A549 (cell line): Measurements from ENCODE around the gene ING5. TPM values are rescaled to one million over a fixed set of nuclear protein-coding genes. Genes with fewer than 3 reads are reported as not detected.
A peak's percentile ranks its signal among the peaks of the same experiment; 100 is the strongest.

Source experiments
- ATAC-seq, 2 experiments: fragments of 200-7000 bp in 1 of 2; fragments of >200 bp in 1 of 2; cut with Nextera tagmentation in 1 of 2; cut with Tn5 transposase in 1 of 2; 3 replicates each; pipeline versions ENCODE4 v1.8.0 to v1.9.1; 2018 to 2020; ENCODE audit warnings: mild to moderate bottlenecking in 1 of 2, moderate library complexity in 1 of 2
- CTCF ChIA-PET: fragments of 300-600 bp; sonication (Branson Sonifier 250); formaldehyde crosslinking; extraction: SDS; loops from one replicate; lab custom pipeline; 2021; ENCODE audit warnings: antibody characterized with exemption, inconsistent platforms; lab: Yijun Ruan, JAX
- POLR2A ChIA-PET: fragments of 350-600 bp; formaldehyde crosslinking; extraction: SDS; loops from one replicate; lab custom pipeline; 2021; ENCODE audit warnings: antibody characterized with exemption, inconsistent platforms; lab: Yijun Ruan, JAX
- DNase-seq, 2 experiments: peaks; one replicate each; pipeline versions ENCODE4 v3.0.0 to v3.0.0-alpha.2; 2011 to 2016; ENCODE audit warnings: low read depth in 1 of 2, low spot score in 1 of 2
- FAIRE-seq: peaks from 2 replicates; lab custom pipeline; 2011; peaks lifted over from hg19 to GRCh38; lab: Jason Lieb, UNC
- H3K27ac ChIP-seq, 2 experiments: fragments of >200 bp; sonication (Bioruptor Twin); formaldehyde crosslinking; 3 replicates each; pipeline ENCODE4 v1.5.1; 2016 to 2017
- H3K4me1 ChIP-seq: fragments of >200 bp; sonication (Bioruptor Twin); formaldehyde crosslinking; 3 replicates; pipeline ENCODE4 v1.6.1; 2016
- H3K4me2 ChIP-seq: fragments of >200 bp; sonication (Bioruptor Twin); formaldehyde crosslinking; 3 replicates; pipeline ENCODE4 v1.6.1; 2016
- H3K4me3 ChIP-seq: fragments of >200 bp; sonication (Bioruptor Twin); formaldehyde crosslinking; 3 replicates; pipeline ENCODE4 v1.5.1; 2016
- H3K9me3 ChIP-seq: fragments of >200 bp; sonication (Bioruptor Twin); formaldehyde crosslinking; 3 replicates; pipeline ENCODE4 v1.6.1; 2016
- BHLHE40 ChIP-seq: IDR thresholded peaks from 2 replicates; pipeline ENCODE4 v1.6.1; 2012; ENCODE audit warnings: low read depth, low read length, inconsistent platforms
- ELK1 ChIP-seq: fragments of 150-350 bp; IDR thresholded peaks from 2 replicates; pipeline ENCODE4 v1.6.1; 2014; ENCODE audit warnings: low read depth, mild to moderate bottlenecking, low read length
- FOSL2 ChIP-seq, 2 experiments: fragments of 450-650 bp in 1 of 2; fragments of >200 bp in 1 of 2; sonication (Bioruptor Twin) in 1 of 2; formaldehyde crosslinking; IDR thresholded peaks; 2 replicates each; pipeline versions ENCODE4 v1.5.0 to v1.6.1; 2016 to 2020; ENCODE audit warnings: mild to moderate bottlenecking in 1 of 2, moderate library complexity in 1 of 2
- HES2 ChIP-seq: fragments of >200 bp; sonication (Bioruptor Twin); formaldehyde crosslinking; IDR thresholded peaks from 2 replicates; pipeline ENCODE4 v1.6.1; 2016
- HOXB5 ChIP-seq: fragments of 250-450 bp; sonication (Bioruptor Pico); IDR thresholded peaks from 2 replicates; pipeline ENCODE4 v1.5.0; 2020; ENCODE audit warnings: mild to moderate bottlenecking, moderate library complexity
- MAFK ChIP-seq: fragments of 450-650 bp; IDR thresholded peaks from 2 replicates; pipeline ENCODE4 v1.6.1; 2014; ENCODE audit not compliant: partially characterized antibody
- MAZ ChIP-seq: fragments of 150-350 bp; IDR thresholded peaks from 2 replicates; pipeline ENCODE4 v1.6.1; 2014; ENCODE audit warnings: antibody characterized with exemption, low read depth, low read length, borderline replicate concordance
- PHF8 ChIP-seq: fragments of 200-600 bp; sonication (generic); IDR thresholded peaks from 2 replicates; pipeline ENCODE4 v1.6.1; 2016; ENCODE audit warnings: low read depth, mild to moderate bottlenecking, antibody characterized with exemption, moderate library complexity, borderline replicate concordance
- RAD21 ChIP-seq, 2 experiments: fragments of >200 bp in 1 of 2; sonication (Bioruptor Twin) in 1 of 2; formaldehyde crosslinking in 1 of 2; IDR thresholded peaks in 1 of 2; conservative IDR thresholded peaks in 1 of 2; 2 replicates in 1 of 2; 3 replicates in 1 of 2; pipeline ENCODE4 v1.6.1; 2012 to 2018; ENCODE audit warnings: inconsistent platforms in 1 of 2
- TFCP2L1 ChIP-seq: fragments of 250-450 bp; sonication (Bioruptor Pico); IDR thresholded peaks from 2 replicates; pipeline ENCODE4 v1.5.0; 2021; ENCODE audit warnings: mild to moderate bottlenecking
- ZC3H11A ChIP-seq: fragments of 450-650 bp; IDR thresholded peaks from 2 replicates; pipeline ENCODE4 v1.6.1; 2014; ENCODE audit warnings: antibody characterized with exemption, mild to moderate bottlenecking
- ZFP36 ChIP-seq: fragments of 450-650 bp; IDR thresholded peaks from 2 replicates; pipeline ENCODE4 v1.6.1; 2014; ENCODE audit warnings: borderline replicate concordance; ENCODE audit not compliant: partially characterized antibody
- WGBS: methylation state at CpG from one replicate; pipeline ENCODE4 v1.1.6; 2017; ENCODE audit errors: missing lambda C conversion rate; 5-methylcytosine and 5-hydroxymethylcytosine counted together
- polyA plus RNA-seq, 4 experiments: library from polyadenylated mRNA; depleted of rRNA in 3 of 4; stranded (reverse); fragments of >200 nt; fragmentation: RNase III in 1 of 4; extraction: RNeasy Plus Mini Kit Qiagen cat#74134 plus additional on column Dnase treatment in 1 of 4; gene quantifications; 2 replicates in 3 of 4; 3 replicates in 1 of 4; pipeline ENCODE4 v1.2.3, GENCODE V29; 2011 to 2017

ING5 gene
- polyA plus RNA-seq, 2 of the 4 experiments (the other 2 are of a cell fraction), result 28.6 to 29.6 TPM

- Histone ChIP-seq H3K4me3 (no peak overlapping the region), H3K4me2 (no peak overlapping the region), H3K4me1 (peaks cover 10% of the 10 kb centered on the region; the same call in 2 of the 3 replicates), H3K27ac (no peak overlapping the region), H3K9me3 (no peaks in the 10 kb centered on the region)
- no peak for FAIRE-seq
- no peak for ATAC-seq
- ChIA-PET POLR2A (interaction anchor here (1.9 kb wide), 1 partner anchor 22 kb away, joined by 4 read pairs; the partner anchor contains the start of gene ING5), CTCF (interaction anchor here (1.2 kb wide), 1 partner anchor 22 kb away, joined by 3 read pairs; no protein-coding TSS in a partner anchor)
- no peak for DNase-seq
- WGBS, result 92% methylated on average over 12 of the region's 12 CpGs
- TF ChIP-seq ZC3H11A (no peak), ZFP36 (no peak)
Measured at GRCh38 chr2:241680044-241680443, 21.8 kb upstream of the ING5 start.

- peaks cover 15% of the 10 kb centered on the region; the same call in 2 of the 3 replicates for H3K4me1 ChIP-seq
- ATAC-seq, result peak; percentile 30 to 63; a peak in 3 of 6 replicates
- no peak overlapping the region for H3K27ac ChIP-seq
- no peak for FAIRE-seq
- ChIA-PET POLR2A (no interaction called here), CTCF (interaction anchor here (1.2 kb wide), 1 partner anchor 23 kb away, joined by 3 read pairs; no protein-coding TSS in a partner anchor)
- H3K4me3 ChIP-seq, result no peak overlapping the region
- H3K9me3 ChIP-seq, result no peaks in the 10 kb centered on the region
- no peak overlapping the region for H3K4me2 ChIP-seq
- peak in 1 of 2 experiments; percentile 32 for DNase-seq
- WGBS, result 84% methylated on average over 14 of the region's 14 CpGs
- TF ChIP-seq BHLHE40 (no peak), MAFK (no peak), ELK1 (no peak), TFCP2L1 (CRISPR knock-in tag) (no peak), HOXB5 (CRISPR knock-in tag) (no peak), RAD21 (conservative IDR thresholded peaks at IDR 0.05 in 1 of 2, IDR thresholded peaks at IDR 0.05 in 1 of 2) (no peak), FOSL2 (IDR thresholded peaks at IDR 0.05) (no peak), FOSL2 (CRISPR knock-in tag; IDR thresholded peaks at IDR 0.05) (peak; percentile 48; the same call in 1 of the 2 replicates)
Measured at GRCh38 chr2:241680827-241681599, 20.8 kb upstream of the ING5 start.

GRCh38 chr2:241686324-241686649 is 15.6 kb upstream of the ING5 start:
- no peak for TF ChIP-seq HES2
- no peak for TF ChIP-seq MAZ
- no peak for TF ChIP-seq ELK1
- no peak for TF ChIP-seq PHF8
- POLR2A ChIA-PET, result interaction anchor here (0.5 to 1.7 kb wide), 7 partner anchors 8 to 371 kb away, joined by 3 to 23 read pairs (median 4); partner anchors contain the start of genes HDLBP and ING5
- FAIRE-seq (no peak), DNase-seq (no peak), ATAC-seq (peak in 1 of 2 experiments; percentile 17; a peak in 1 of 6 replicates)
- Histone ChIP-seq H3K9me3 (no peaks in the 10 kb centered on the region), H3K4me1 (peaks cover 16% of the 10 kb centered on the region; the same call in 1 of the 3 replicates), H3K4me2 (peak overlapping the region; percentile 79), H3K27ac (peak overlapping the region; percentile 92 to 93), H3K4me3 (peak overlapping the region; percentile 69)
- WGBS, result 3% methylated on average over 22 of the region's 37 CpGs
- CTCF ChIA-PET, result interaction anchor here (0.7 to 1.3 kb wide), 3 partner anchors 14 to 192 kb away, joined by 3 to 5 read pairs (median 4); no protein-coding TSS in a partner anchor
